ENCODE data around the gene TRPM7. TPM values are rescaled to one million over a fixed set of nuclear protein-coding genes. Genes with fewer than 3 reads are reported as not detected.
A peak's percentile ranks its signal among the peaks of the same experiment; 100 is the strongest.
"Not testable (repeated sequence)": the region's sequence is repeated elsewhere in the genome, so short reads cannot be mapped to it uniquely, and the experiment has no call there.

TRPM7 gene
- total and polyA plus RNA-seq, 5 donors from 2014 or later: 9.4 to 50.4 (median 12.4) TPM

GRCh38 chr15:50594311-50594710 is 92.3 kb downstream of the TRPM7 start:
- DNase-seq (no peak), ATAC-seq (ENCODE audit: low read depth in 2 of 2) (no peak)
- Mint-ChIP-seq H3K27ac (no peak overlapping the region), H3K36me3 (peaks cover 30% of the 10 kb centered on the region), H3K27me3 (no peaks in the 10 kb centered on the region), H3K4me1 (peaks cover 0 to 9% (median 0%) of the 10 kb centered on the region in 4 donors), H3K9me3 (no peaks in the 10 kb centered on the region), H3K4me3 (no peak overlapping the region)
- Histone ChIP-seq H3K27ac (ENCODE audit: insufficient read depth, low read length, poor library complexity, severe bottlenecking) (no peak overlapping the region), H3K4me1 (ENCODE audit: control insufficient read depth, insufficient read depth, low read length, poor library complexity, severe bottlenecking) (no peaks in the 10 kb centered on the region), H3K4me3 (ENCODE audit: low read depth, low read length) (no peak overlapping the region), H3K9me3 (ENCODE audit: control insufficient read depth in 2 of 2, low read length in 2 of 2) (no peaks in the 10 kb centered on the region), H3K27me3 (ENCODE audit: control insufficient read depth, insufficient read depth, low read length) (no peaks in the 10 kb centered on the region), H3K36me3 (ENCODE audit: control insufficient read depth, insufficient read depth, low read length) (peaks cover 84% of the 10 kb centered on the region)

GRCh38 chr15:50593761-50594160 is 92.8 kb downstream of the TRPM7 start:
- Histone ChIP-seq H3K9me3 (ENCODE audit: control insufficient read depth in 2 of 2, low read length in 2 of 2) (no peaks in the 10 kb centered on the region), H3K27me3 (ENCODE audit: control insufficient read depth, insufficient read depth, low read length) (no peaks in the 10 kb centered on the region), H3K27ac (ENCODE audit: insufficient read depth, low read length, poor library complexity, severe bottlenecking) (no peak overlapping the region), H3K4me3 (ENCODE audit: low read depth, low read length) (no peak overlapping the region), H3K36me3 (ENCODE audit: control insufficient read depth, insufficient read depth, low read length) (peaks cover 85% of the 10 kb centered on the region), H3K4me1 (ENCODE audit: control insufficient read depth, insufficient read depth, low read length, poor library complexity, severe bottlenecking) (no peaks in the 10 kb centered on the region)
- no peaks in the 10 kb centered on the region for H3K9me3 Mint-ChIP-seq
- H3K27ac Mint-ChIP-seq: peak overlapping the region; percentile 11 to 76 (median 65)
- DNase-seq (no peak), ATAC-seq (ENCODE audit: low read depth in 2 of 2) (no peak)
- peaks cover 33% of the 10 kb centered on the region for H3K36me3 Mint-ChIP-seq
- H3K4me1 Mint-ChIP-seq: peaks cover 0 to 9% (median 0%) of the 10 kb centered on the region in 4 donors
- H3K27me3 Mint-ChIP-seq: no peaks in the 10 kb centered on the region
- H3K4me3 Mint-ChIP-seq: no peak overlapping the region

GRCh38 chr15:50590288-50590687 is 96.3 kb downstream of the TRPM7 start:
- Mint-ChIP-seq H3K36me3 (peaks cover 39% of the 10 kb centered on the region), H3K27ac (no peak overlapping the region), H3K27me3 (no peaks in the 10 kb centered on the region), H3K4me3 (no peak overlapping the region), H3K4me1 (peaks cover 0 to 5% (median 0%) of the 10 kb centered on the region in 4 donors), H3K9me3 (no peaks in the 10 kb centered on the region)
- H3K36me3 ChIP-seq (ENCODE audit: control insufficient read depth, insufficient read depth, low read length): peaks cover 81% of the 10 kb centered on the region
- no peaks in the 10 kb centered on the region for H3K9me3 ChIP-seq (ENCODE audit: control insufficient read depth in 2 of 2, low read length in 2 of 2)
- H3K4me3 ChIP-seq (ENCODE audit: low read depth, low read length): no peak overlapping the region
- DNase-seq: no peak
- no peak for ATAC-seq (ENCODE audit: low read depth in 2 of 2)
- no peaks in the 10 kb centered on the region for H3K4me1 ChIP-seq (ENCODE audit: control insufficient read depth, insufficient read depth, low read length, poor library complexity, severe bottlenecking)
- no peaks in the 10 kb centered on the region for H3K27me3 ChIP-seq (ENCODE audit: control insufficient read depth, insufficient read depth, low read length)
- H3K27ac ChIP-seq (ENCODE audit: insufficient read depth, low read length, poor library complexity, severe bottlenecking): no peak overlapping the region

- Histone ChIP-seq H3K4me1 (ENCODE audit: control insufficient read depth, insufficient read depth, low read length, poor library complexity, severe bottlenecking) (no peaks in the 10 kb centered on the region), H3K9me3 (ENCODE audit: control insufficient read depth in 2 of 2, low read length in 2 of 2) (no peaks in the 10 kb centered on the region), H3K36me3 (ENCODE audit: control insufficient read depth, insufficient read depth, low read length) (peaks cover 88% of the 10 kb centered on the region), H3K4me3 (ENCODE audit: low read depth, low read length) (no peak overlapping the region), H3K27me3 (ENCODE audit: control insufficient read depth, insufficient read depth, low read length) (no peaks in the 10 kb centered on the region), H3K27ac (ENCODE audit: insufficient read depth, low read length, poor library complexity, severe bottlenecking) (no peak overlapping the region)
- Mint-ChIP-seq H3K4me3 (no peak overlapping the region), H3K27ac (peak overlapping the region in 1 of 3 donors; percentile 14), H3K27me3 (no peaks in the 10 kb centered on the region), H3K9me3 (no peaks in the 10 kb centered on the region), H3K36me3 (peaks cover 38% of the 10 kb centered on the region), H3K4me1 (peaks cover 0 to 6% (median 4%) of the 10 kb centered on the region in 4 donors)
- no peak for DNase-seq
- ATAC-seq (ENCODE audit: low read depth in 2 of 2): no peak
Observed at GRCh38 chr15:50577492-50577891, 109.1 kb downstream of the TRPM7 start.

GRCh38 chr15:50576166-50576565 is 110.4 kb downstream of the TRPM7 start:
- peak overlapping the region in 1 of 3 donors; percentile 14 for H3K27ac Mint-ChIP-seq
- DNase-seq: no peak
- H3K9me3 ChIP-seq (ENCODE audit: control insufficient read depth in 2 of 2, low read length in 2 of 2): no peaks in the 10 kb centered on the region
- peaks cover 0 to 5% (median 3%) of the 10 kb centered on the region in 4 donors for H3K4me1 Mint-ChIP-seq
- no peak for ATAC-seq (ENCODE audit: low read depth in 2 of 2)
- no peak overlapping the region for H3K27ac ChIP-seq (ENCODE audit: insufficient read depth, low read length, poor library complexity, severe bottlenecking)
- H3K9me3 Mint-ChIP-seq: no peaks in the 10 kb centered on the region
- no peaks in the 10 kb centered on the region for H3K27me3 Mint-ChIP-seq
- no peak overlapping the region for H3K4me3 ChIP-seq (ENCODE audit: low read depth, low read length)
- H3K27me3 ChIP-seq (ENCODE audit: control insufficient read depth, insufficient read depth, low read length): no peaks in the 10 kb centered on the region
- H3K36me3 ChIP-seq (ENCODE audit: control insufficient read depth, insufficient read depth, low read length): peaks cover 83% of the 10 kb centered on the region
- peaks cover 27% of the 10 kb centered on the region for H3K36me3 Mint-ChIP-seq
- H3K4me1 ChIP-seq (ENCODE audit: control insufficient read depth, insufficient read depth, low read length, poor library complexity, severe bottlenecking): no peaks in the 10 kb centered on the region
- H3K4me3 Mint-ChIP-seq: no peak overlapping the region

GRCh38 chr15:50573842-50574241 is 112.8 kb downstream of the TRPM7 start:
- peaks cover 40% of the 10 kb centered on the region for H3K36me3 Mint-ChIP-seq
- not testable (repeated sequence) for H3K4me1 ChIP-seq (ENCODE audit: control insufficient read depth, insufficient read depth, low read length, poor library complexity, severe bottlenecking); H3K27me3 ChIP-seq (ENCODE audit: control insufficient read depth, insufficient read depth, low read length); H3K4me3 ChIP-seq (ENCODE audit: low read depth, low read length); H3K27me3 Mint-ChIP-seq; H3K9me3 Mint-ChIP-seq; H3K4me3 Mint-ChIP-seq; H3K4me1 Mint-ChIP-seq; DNase-seq; H3K27ac Mint-ChIP-seq; H3K9me3 ChIP-seq (ENCODE audit: control insufficient read depth in 2 of 2, low read length in 2 of 2); ATAC-seq (ENCODE audit: low read depth in 2 of 2); H3K27ac ChIP-seq (ENCODE audit: insufficient read depth, low read length, poor library complexity, severe bottlenecking)
- peaks cover 83% of the 10 kb centered on the region for H3K36me3 ChIP-seq (ENCODE audit: control insufficient read depth, insufficient read depth, low read length)

- peaks cover 2 to 9% (median 5%) of the 10 kb centered on the region in 4 donors for H3K4me1 Mint-ChIP-seq
- H3K4me1 ChIP-seq (ENCODE audit: control insufficient read depth, insufficient read depth, low read length, poor library complexity, severe bottlenecking): no peaks in the 10 kb centered on the region
- peaks cover 61% of the 10 kb centered on the region for H3K36me3 ChIP-seq (ENCODE audit: control insufficient read depth, insufficient read depth, low read length)
- H3K27ac ChIP-seq (ENCODE audit: insufficient read depth, low read length, poor library complexity, severe bottlenecking): no peak overlapping the region
- no peak overlapping the region for H3K4me3 Mint-ChIP-seq
- DNase-seq: no peak
- H3K27me3 ChIP-seq (ENCODE audit: control insufficient read depth, insufficient read depth, low read length): no peaks in the 10 kb centered on the region
- H3K27me3 Mint-ChIP-seq: no peaks in the 10 kb centered on the region
- no peaks in the 10 kb centered on the region for H3K9me3 Mint-ChIP-seq
- H3K9me3 ChIP-seq (ENCODE audit: control insufficient read depth in 2 of 2, low read length in 2 of 2): no peaks in the 10 kb centered on the region
- peaks cover 32% of the 10 kb centered on the region for H3K36me3 Mint-ChIP-seq
- no peak for ATAC-seq (ENCODE audit: low read depth in 2 of 2)
- no peak overlapping the region for H3K4me3 ChIP-seq (ENCODE audit: low read depth, low read length)
- peak overlapping the region in 1 of 3 donors; percentile 58 for H3K27ac Mint-ChIP-seq
Observed at GRCh38 chr15:50563756-50564155, 122.8 kb downstream of the TRPM7 start.
